GM19099 (cell line): ENCODE results near the gene PID1.

Source experiments
- POLR2A ChIP-seq: IDR thresholded peaks from 3 replicates; pipeline ENCODE4 v1.6.1; 2011; ENCODE audit warnings: low read depth; ENCODE audit not compliant: insufficient read length; ENCODE audit errors: extremely low read depth

The PID1 gene

GRCh38 chr2:229239021-229239420 lies 32.1 kb downstream of the PID1 start:
- TF ChIP-seq POLR2A = no peak

- TF ChIP-seq POLR2A = no peak
These were observed 33.8 kb downstream of the PID1 start for GRCh38 chr2:229237270-229237669.

GRCh38 chr2:229235131-229235914 lies 35.8 kb downstream of the PID1 start:
- TF ChIP-seq POLR2A = no peak

- no peak for TF ChIP-seq POLR2A
These were observed 39.2 kb downstream of the PID1 start for GRCh38 chr2:229231885-229232284.

- TF ChIP-seq POLR2A = no peak
These were observed 39.7 kb downstream of the PID1 start for GRCh38 chr2:229231328-229231868.

- TF ChIP-seq POLR2A = no peak
These were observed 40.2 kb downstream of the PID1 start for GRCh38 chr2:229230911-229231310.

- no peak for TF ChIP-seq POLR2A
These were observed 40.8 kb downstream of the PID1 start for GRCh38 chr2:229230256-229230655.

- TF ChIP-seq POLR2A = no peak
These were observed 44.7 kb downstream of the PID1 start for GRCh38 chr2:229226382-229226781.

GRCh38 chr2:229223107-229223506 lies 48.0 kb downstream of the PID1 start:
- TF ChIP-seq POLR2A = no peak

- no peak for TF ChIP-seq POLR2A
These were observed 49.4 kb downstream of the PID1 start for GRCh38 chr2:229221641-229222040.

- no peak for TF ChIP-seq POLR2A
These were observed 50.8 kb downstream of the PID1 start for GRCh38 chr2:229220254-229220653.

- TF ChIP-seq POLR2A = no peak
These were observed 52.7 kb downstream of the PID1 start for GRCh38 chr2:229218329-229218921.

GRCh38 chr2:229212241-229212640 lies 58.8 kb downstream of the PID1 start:
- TF ChIP-seq POLR2A = no peak

- no peak for TF ChIP-seq POLR2A
These were observed 60.4 kb downstream of the PID1 start for GRCh38 chr2:229210641-229211040.

- no peak for TF ChIP-seq POLR2A
These were observed 64.5 kb downstream of the PID1 start for GRCh38 chr2:229206548-229206947.

- TF ChIP-seq POLR2A = no peak
These were observed 65.4 kb downstream of the PID1 start for GRCh38 chr2:229205704-229206103.

- no peak for TF ChIP-seq POLR2A
These were observed 68.4 kb downstream of the PID1 start for GRCh38 chr2:229202646-229203045.

- TF ChIP-seq POLR2A = no peak
These were observed 69.6 kb downstream of the PID1 start for GRCh38 chr2:229201521-229201920.
